Fibroblast of lung (primary cell): ENCODE measurements around the gene HSPA4. TPM values are rescaled to one million over a fixed set of nuclear protein-coding genes. Genes with fewer than 3 reads are reported as not detected.

ENCODE experiments used
- DNase-seq, 2 donors: peaks; one replicate each; pipeline versions ENCODE4 v3.0.0 to v3.0.0-alpha.2; 2010; ENCODE audit warnings: low read depth in 2 of 2
- H2AFZ ChIP-seq: 2 replicates; pipeline ENCODE4 v1.5.1; 2012; ENCODE audit warnings: low read length, control low read depth, inconsistent platforms
- H3K27ac ChIP-seq: 2 replicates; pipeline ENCODE4 v1.5.1; 2011; ENCODE audit warnings: low read length, control low read depth; ENCODE audit not compliant: insufficient read depth
- H3K27me3 ChIP-seq: 2 replicates; pipeline ENCODE4 v1.5.1; 2011; ENCODE audit warnings: mild to moderate bottlenecking, low read length; ENCODE audit not compliant: control insufficient read depth, insufficient read depth
- H3K36me3 ChIP-seq: 2 replicates; pipeline ENCODE4 v1.5.1; 2011; ENCODE audit warnings: low read length; ENCODE audit not compliant: control insufficient read depth, insufficient read depth
- H3K4me1 ChIP-seq: 2 replicates; pipeline ENCODE4 v1.5.1; 2011; ENCODE audit warnings: low read length; ENCODE audit not compliant: control insufficient read depth, insufficient read depth; ENCODE audit errors: extremely low read depth
- H3K4me2 ChIP-seq: 2 replicates; pipeline ENCODE4 v1.5.1; 2011; ENCODE audit warnings: low read length, control low read depth; ENCODE audit not compliant: insufficient read depth; ENCODE audit errors: extremely low read depth
- H3K4me3 ChIP-seq, 4 experiments: fragments of 200-600 bp in 1 of 4; sonication (generic) in 1 of 4; replicated peaks in 1 of 4; 2 replicates each; pipeline ENCODE4 v1.5.1; 2011 to 2016; ENCODE audit warnings: low read length in 4 of 4, low read depth in 3 of 4, mild to moderate bottlenecking in 3 of 4, control low read depth in 2 of 4, inconsistent platforms in 1 of 4, mixed read lengths in 1 of 4; ENCODE audit not compliant: insufficient read depth in 1 of 4; ENCODE audit errors: control extremely low read depth in 1 of 4
- H3K79me2 ChIP-seq: 2 replicates; pipeline ENCODE4 v1.5.1; 2012; ENCODE audit warnings: mild to moderate bottlenecking, low read length, inconsistent platforms; ENCODE audit not compliant: control insufficient read depth, insufficient read depth
- H3K9ac ChIP-seq: 2 replicates; pipeline ENCODE4 v1.5.1; 2011; ENCODE audit warnings: mild to moderate bottlenecking, low read length, control low read depth; ENCODE audit not compliant: insufficient read depth
- H3K9me3 ChIP-seq: 2 replicates; pipeline ENCODE4 v1.5.1; 2012; ENCODE audit warnings: low read depth, low read length; ENCODE audit not compliant: control insufficient read depth, insufficient read depth
- H4K20me1 ChIP-seq: 2 replicates; pipeline ENCODE4 v1.5.1; 2011; ENCODE audit warnings: low read length; ENCODE audit not compliant: control insufficient read depth, insufficient read depth; ENCODE audit errors: extremely low read depth
- EZH2 ChIP-seq: IDR thresholded peaks from 2 replicates; pipeline ENCODE4 v1.5.1; 2012; ENCODE audit warnings: low read length, control low read depth, mild to moderate bottlenecking; ENCODE audit errors: missing control alignments
- polyA plus RNA-seq, 2 donors: library from polyadenylated mRNA; depleted of rRNA in 1 of 2; stranded (reverse) in 1 of 2; unstranded in 1 of 2; fragments of >200 nt; gene quantifications; 2 replicates each; pipeline ENCODE4 v1.2.1, GENCODE V29; 2011 to 2012; ENCODE audit warnings: missing spikeins in 1 of 2
- total RNA-seq: library from RNA; depleted of rRNA; stranded (reverse); fragments of >200 nt; gene quantifications from 2 replicates; pipeline ENCODE4 v1.2.1, GENCODE V29; 2014
- TF ChIP-seq, protein P1 (sequence below), 2 donors: IDR thresholded peaks in 1 of 2; conservative IDR thresholded peaks in 1 of 2; 1 replicate in 1 of 2; 2 replicates in 1 of 2; pipeline ENCODE4 v1.5.1; 2011 to 2012; ENCODE audit warnings: low read length in 2 of 2, control low read depth in 1 of 2, inconsistent platforms in 1 of 2, low read depth in 1 of 2, mild to moderate bottlenecking in 1 of 2

The HSPA4 gene
- total and polyA plus RNA-seq, 2 donors (not counting 1 experiment from before 2014, with no cell fraction given): 89.1 to 108 TPM

- no peaks in the 10 kb centered on the region for H3K36me3 ChIP-seq
- no peaks in the 10 kb centered on the region for H3K79me2 ChIP-seq
- H3K4me3 ChIP-seq: no peak overlapping the region
- H4K20me1 ChIP-seq: no peaks in the 10 kb centered on the region
- no peak overlapping the region for H3K9ac ChIP-seq
- no peaks in the 10 kb centered on the region for H3K9me3 ChIP-seq
- no peak for DNase-seq
- no peaks in the 10 kb centered on the region for H3K4me1 ChIP-seq
- H3K27ac ChIP-seq: no peak overlapping the region
- no peak for TF ChIP-seq EZH2
- TF ChIP-seq, protein P1, sequence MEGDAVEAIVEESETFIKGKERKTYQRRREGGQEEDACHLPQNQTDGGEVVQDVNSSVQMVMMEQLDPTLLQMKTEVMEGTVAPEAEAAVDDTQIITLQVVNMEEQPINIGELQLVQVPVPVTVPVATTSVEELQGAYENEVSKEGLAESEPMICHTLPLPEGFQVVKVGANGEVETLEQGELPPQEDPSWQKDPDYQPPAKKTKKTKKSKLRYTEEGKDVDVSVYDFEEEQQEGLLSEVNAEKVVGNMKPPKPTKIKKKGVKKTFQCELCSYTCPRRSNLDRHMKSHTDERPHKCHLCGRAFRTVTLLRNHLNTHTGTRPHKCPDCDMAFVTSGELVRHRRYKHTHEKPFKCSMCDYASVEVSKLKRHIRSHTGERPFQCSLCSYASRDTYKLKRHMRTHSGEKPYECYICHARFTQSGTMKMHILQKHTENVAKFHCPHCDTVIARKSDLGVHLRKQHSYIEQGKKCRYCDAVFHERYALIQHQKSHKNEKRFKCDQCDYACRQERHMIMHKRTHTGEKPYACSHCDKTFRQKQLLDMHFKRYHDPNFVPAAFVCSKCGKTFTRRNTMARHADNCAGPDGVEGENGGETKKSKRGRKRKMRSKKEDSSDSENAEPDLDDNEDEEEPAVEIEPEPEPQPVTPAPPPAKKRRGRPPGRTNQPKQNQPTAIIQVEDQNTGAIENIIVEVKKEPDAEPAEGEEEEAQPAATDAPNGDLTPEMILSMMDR (conservative IDR thresholded peaks at IDR 0.05 in 1 of 2, IDR thresholded peaks at IDR 0.05 in 1 of 2; ENCODE audit: low read depth in 1 of 2, low read length in 2 of 2): no peak
- H3K4me2 ChIP-seq: no peak overlapping the region
- H2AFZ ChIP-seq: no peak overlapping the region
- H3K27me3 ChIP-seq: no peaks in the 10 kb centered on the region
Measured at GRCh38 chr5:133140311-133140710, 88.5 kb downstream of the HSPA4 start.

- TF ChIP-seq, protein P1 (conservative IDR thresholded peaks at IDR 0.05 in 1 of 2, IDR thresholded peaks at IDR 0.05 in 1 of 2; ENCODE audit: low read depth in 1 of 2, low read length in 2 of 2): no peak
- no peak for TF ChIP-seq EZH2
- Histone ChIP-seq H3K9ac (no peak overlapping the region), H3K36me3 (no peaks in the 10 kb centered on the region), H3K4me1 (no peaks in the 10 kb centered on the region), H2AFZ (no peak overlapping the region), H3K9me3 (no peaks in the 10 kb centered on the region), H3K79me2 (no peaks in the 10 kb centered on the region), H3K4me3 (no peak overlapping the region), H3K27ac (no peak overlapping the region), H3K27me3 (no peaks in the 10 kb centered on the region), H4K20me1 (no peaks in the 10 kb centered on the region), H3K4me2 (no peak overlapping the region)
- no peak for DNase-seq
Measured at GRCh38 chr5:133141746-133142145, 89.9 kb downstream of the HSPA4 start.

- Histone ChIP-seq H3K4me2 (no peak overlapping the region), H3K36me3 (no peaks in the 10 kb centered on the region), H3K79me2 (no peaks in the 10 kb centered on the region), H3K27ac (no peak overlapping the region), H3K27me3 (no peaks in the 10 kb centered on the region), H3K9me3 (no peaks in the 10 kb centered on the region), H4K20me1 (no peaks in the 10 kb centered on the region), H3K9ac (no peak overlapping the region), H2AFZ (no peak overlapping the region), H3K4me1 (no peaks in the 10 kb centered on the region), H3K4me3 (no peak overlapping the region)
- no peak for DNase-seq
- TF ChIP-seq, protein P1 (conservative IDR thresholded peaks at IDR 0.05 in 1 of 2, IDR thresholded peaks at IDR 0.05 in 1 of 2; ENCODE audit: low read depth in 1 of 2, low read length in 2 of 2): no peak
- no peak for TF ChIP-seq EZH2
Measured at GRCh38 chr5:133142782-133143181, 91.0 kb downstream of the HSPA4 start.
